OCI-LY7 (cell line): ENCODE results near the gene COPG1. TPM values are rescaled to one million over a fixed set of nuclear protein-coding genes. Genes with fewer than 3 reads are reported as not detected.

Experiments
- BruUV-seq: library from RNA; stranded (reverse); fragments of 400-500 nt; replicated peaks from 2 replicates; lab custom pipeline; 2021; lab: Mats Ljungman, UMichigan
- CTCF ChIA-PET: fragments of 300-600 bp; sonication (Branson Sonifier 250); formaldehyde crosslinking; loops from one replicate; lab custom pipeline; 2022; ENCODE audit warnings: antibody characterized with exemption; ENCODE audit not compliant: unreplicated experiment; lab: Charles Lee
- POLR2A ChIA-PET: fragments of 300-600 bp; sonication (Branson Sonifier 250); formaldehyde crosslinking; loops from one replicate; lab custom pipeline; 2022; ENCODE audit warnings: antibody characterized with exemption; lab: Charles Lee
- DNase-seq: peaks from one replicate; pipeline ENCODE4 v3.0.0-alpha.2; 2015; ENCODE audit warnings: low spot score
- H2AFZ ChIP-seq: fragments of 200-600 bp; sonication (generic), shearing (Covaris generic); 2 replicates; pipeline ENCODE4 v1.6.1; 2014; ENCODE audit warnings: mild to moderate bottlenecking, antibody characterized with exemption, low read length, moderate library complexity
- H3K27ac ChIP-seq: fragments of 200-600 bp; sonication (generic); 2 replicates; pipeline ENCODE4 v1.5.1; 2014; ENCODE audit warnings: mixed run types, low read depth, mild to moderate bottlenecking, moderate library complexity, low read length, inconsistent platforms; ENCODE audit not compliant: poor library complexity, severe bottlenecking
- H3K36me3 ChIP-seq: fragments of 200-600 bp; sonication (generic); 2 replicates; pipeline ENCODE4 v1.6.1; 2014; ENCODE audit warnings: mild to moderate bottlenecking, antibody characterized with exemption, low read length, moderate library complexity, mixed read lengths; ENCODE audit not compliant: insufficient read depth
- H3K4me1 ChIP-seq: fragments of 200-600 bp; sonication (generic); 2 replicates; pipeline ENCODE4 v1.5.1; 2014; ENCODE audit warnings: mild to moderate bottlenecking, low read length; ENCODE audit not compliant: insufficient read depth, poor library complexity, severe bottlenecking
- H3K4me2 ChIP-seq: fragments of 200-600 bp; sonication (generic); 2 replicates; pipeline ENCODE4 v1.6.1; 2014; ENCODE audit warnings: mild to moderate bottlenecking, low read length
- H3K4me3 ChIP-seq: fragments of 200-600 bp; sonication (generic); 2 replicates; pipeline ENCODE4 v1.5.1; 2014; ENCODE audit warnings: mild to moderate bottlenecking, low read depth, low read length; ENCODE audit not compliant: poor library complexity, severe bottlenecking
- H3K79me2 ChIP-seq: fragments of 200-600 bp; sonication (generic); 2 replicates; pipeline ENCODE4 v1.6.1; 2016; ENCODE audit warnings: low read depth, mild to moderate bottlenecking, low read length, moderate library complexity, mixed read lengths; ENCODE audit not compliant: insufficient read depth
- H3K9me2 ChIP-seq: fragments of 200-600 bp; sonication (generic); 2 replicates; pipeline ENCODE4 v1.6.1; 2016; ENCODE audit warnings: mild to moderate bottlenecking, low read length, mixed read lengths; ENCODE audit not compliant: insufficient read depth
- H3K9me3 ChIP-seq: fragments of 200-600 bp; sonication (generic); 2 replicates; pipeline ENCODE4 v1.6.1; 2014; ENCODE audit warnings: mild to moderate bottlenecking, mixed run types, low read length, mixed read lengths
- H4K20me1 ChIP-seq: fragments of 200-600 bp; sonication (generic); 2 replicates; pipeline ENCODE4 v1.6.1; 2014; ENCODE audit warnings: mild to moderate bottlenecking, antibody characterized with exemption, low read length, moderate library complexity, mixed read lengths; ENCODE audit not compliant: insufficient read depth
- CTCF ChIP-seq: fragments of 200-600 bp; sonication (generic); conservative IDR thresholded peaks from 2 replicates; pipeline ENCODE4 v1.5.1; 2014; ENCODE audit warnings: mild to moderate bottlenecking, antibody characterized with exemption, low read length, moderate library complexity, mixed read lengths
- EZH2phosphoT487 ChIP-seq: fragments of 200-600 bp; sonication (generic); IDR thresholded peaks from 2 replicates; pipeline ENCODE4 v1.6.1; 2018; ENCODE audit warnings: low read depth, borderline replicate concordance, mild to moderate bottlenecking, mixed run types, antibody characterized with exemption, low read length, moderate library complexity, mixed read lengths
- intact Hi-C: fragments of 100-400 bp; cut with micrococcal nuclease; formaldehyde crosslinking; loops from one replicate; pipeline ENCODE4 v1.10.0; 2022; ENCODE audit not compliant: unreplicated experiment
- total RNA-seq, 2 experiments: library from RNA; depleted of rRNA in 1 of 2; stranded (reverse); fragments of >200 nt in 1 of 2; shearing (Covaris generic) in 1 of 2; gene quantifications; 2 replicates each; pipeline ENCODE4 v1.2.3, GENCODE V29; 2014 to 2022

Gene COPG1
- total RNA-seq, 2 experiments from 2014 or later: 91.9 to 182 TPM

DNA sequence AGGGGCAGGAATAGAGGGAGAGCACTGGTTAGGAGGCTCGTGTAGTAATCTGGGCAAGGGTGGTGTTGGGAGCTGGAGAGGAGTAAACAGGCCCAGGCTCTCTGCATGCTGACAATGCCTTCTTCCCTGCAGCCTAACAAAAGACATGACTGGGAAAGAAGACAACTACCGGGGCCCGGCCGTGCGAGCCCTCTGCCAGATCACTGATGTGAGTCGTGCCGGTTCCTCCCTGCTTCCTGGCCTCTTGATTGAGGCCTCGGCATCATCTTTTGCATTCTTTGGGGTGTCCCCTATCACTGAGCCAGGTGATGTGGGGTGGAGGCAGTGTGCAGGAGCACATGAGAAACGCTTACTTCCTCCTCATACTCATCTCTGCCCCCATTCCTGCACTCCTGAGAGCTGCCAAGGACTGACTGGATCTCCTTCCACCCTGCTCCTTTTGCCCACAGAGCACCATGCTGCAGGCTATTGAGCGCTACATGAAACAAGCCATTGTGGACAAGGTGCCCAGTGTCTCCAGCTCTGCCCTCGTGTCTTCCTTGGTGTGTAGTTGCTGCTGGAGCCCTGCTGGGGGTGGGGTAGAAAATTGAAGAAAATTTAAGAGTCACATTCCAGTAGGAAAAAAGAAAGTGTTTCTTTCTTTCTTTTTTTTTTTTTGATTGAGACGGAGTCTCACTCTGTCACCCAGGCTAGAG, 5.3 kb downstream of the COPG1 start:
- Histone ChIP-seq H3K4me1 (peaks cover 14% of the 10 kb centered on the region), H3K4me3 (no peak overlapping the region), H3K4me2 (no peak overlapping the region), H3K79me2 (peaks cover 11% of the 10 kb centered on the region; the same call in 1 of the 2 replicates), H3K36me3 (peaks cover 75% of the 10 kb centered on the region), H4K20me1 (no peaks in the 10 kb centered on the region), H2AFZ (no peak overlapping the region), H3K9me2 (no peaks in the 10 kb centered on the region), H3K9me3 (no peaks in the 10 kb centered on the region), H3K27ac (no peak overlapping the region)
- ChIA-PET CTCF (no interaction called here), POLR2A (no interaction called here)
- DNase-seq: no peak
- no TSS peak for BruUV-seq
- TF ChIP-seq EZH2phosphoT487 (no peak), CTCF (no peak)
- intact Hi-C loops: no loop called here

- ChIA-PET CTCF (no interaction called here), POLR2A (no interaction called here)
- peaks cover 91% of the 10 kb centered on the region for H3K36me3 ChIP-seq
- intact Hi-C loops: no loop called here
- BruUV-seq: no TSS peak
- DNase-seq: no peak
- no peak overlapping the region for H2AFZ ChIP-seq
- H4K20me1 ChIP-seq: no peaks in the 10 kb centered on the region
- H3K4me2 ChIP-seq: no peak overlapping the region
- H3K9me2 ChIP-seq: no peaks in the 10 kb centered on the region
- no peaks in the 10 kb centered on the region for H3K79me2 ChIP-seq
- no peaks in the 10 kb centered on the region for H3K9me3 ChIP-seq
- no peak for TF ChIP-seq CTCF
- TF ChIP-seq EZH2phosphoT487: no peak
- H3K4me1 ChIP-seq: peaks cover 7% of the 10 kb centered on the region
- no peak overlapping the region for H3K27ac ChIP-seq
- no peak overlapping the region for H3K4me3 ChIP-seq
These were observed 6.9 kb downstream of the COPG1 start for GRCh38 chr3:129256270-129256669.

DNA sequence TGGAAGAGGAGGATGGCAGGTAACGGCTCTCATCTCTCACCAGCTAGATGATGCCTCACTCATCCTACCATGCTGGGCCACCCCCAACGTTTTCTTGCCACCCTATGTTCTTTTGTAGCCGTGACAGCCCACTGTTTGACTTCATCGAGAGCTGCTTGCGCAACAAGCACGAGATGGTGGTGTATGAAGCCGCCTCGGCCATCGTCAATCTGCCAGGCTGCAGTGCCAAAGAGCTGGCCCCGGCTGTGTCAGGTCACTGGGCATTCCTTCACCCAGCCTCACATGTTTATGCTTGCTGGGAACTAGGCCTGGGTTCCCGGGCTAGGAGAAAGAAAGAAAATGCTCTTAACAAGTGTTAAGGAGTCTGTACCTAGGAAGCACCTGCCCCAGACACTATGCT, 8.2 kb downstream of the COPG1 start:
- intact Hi-C loops: no loop called here

More for the DNA sequence above, 8.2 kb downstream of the COPG1 start:
- TF ChIP-seq CTCF (no peak), EZH2phosphoT487 (no peak)
- no peak overlapping the region for H2AFZ ChIP-seq
- peaks cover 5% of the 10 kb centered on the region for H3K4me1 ChIP-seq
- no peak overlapping the region for H3K4me2 ChIP-seq
- no peak overlapping the region for H3K4me3 ChIP-seq
- POLR2A ChIA-PET: interaction anchor here (0.5 kb wide), 1 partner anchor 381 kb away, joined by 3 read pairs; no protein-coding TSS in a partner anchor
- H4K20me1 ChIP-seq: no peaks in the 10 kb centered on the region
- peaks cover 93% of the 10 kb centered on the region for H3K36me3 ChIP-seq
- no peaks in the 10 kb centered on the region for H3K9me2 ChIP-seq
- no peak for DNase-seq
- no peak overlapping the region for H3K27ac ChIP-seq
- CTCF ChIA-PET: no interaction called here
- no peaks in the 10 kb centered on the region for H3K79me2 ChIP-seq
- no TSS peak for BruUV-seq
- H3K9me3 ChIP-seq: no peaks in the 10 kb centered on the region
